ENCODE measurements around the gene GMPR2. TPM values are rescaled to one million over a fixed set of nuclear protein-coding genes. Genes with fewer than 3 reads are reported as not detected.

Gene GMPR2
- polyA plus RNA-seq, 3 donors: 84.4 to 84.7 (median 84.5) TPM

GRCh38 chr14:24256960-24257359 lies 24.2 kb downstream of the GMPR2 start:
- 93% methylated on average over 4 of the region's 4 CpGs for WGBS (ENCODE audit: insufficient coverage)
- intact Hi-C loops (cut with micrococcal nuclease): no loop called here
- Histone ChIP-seq H3K27me3 (ENCODE audit: control insufficient read depth in 2 of 2, insufficient read depth in 2 of 2, low read length in 2 of 2) (no peaks in the 10 kb centered on the region), H3K4me3 (replicated peaks in 1 of 3; ENCODE audit: low read depth in 2 of 3, low read length in 3 of 3) (no peak overlapping the region), H3K36me3 (replicated peaks in 1 of 2; ENCODE audit: control insufficient read depth in 1 of 2, insufficient read depth in 2 of 2, low read length in 2 of 2) (peaks cover 47 to 85% of the 10 kb centered on the region in 2 donors), H3K79me2 (ENCODE audit: insufficient read depth, low read length) (no peaks in the 10 kb centered on the region), H3K9me3 (replicated peaks in 1 of 2; ENCODE audit: control insufficient read depth in 1 of 2, insufficient read depth in 1 of 2, low read length in 2 of 2) (no peaks in the 10 kb centered on the region), H3K27ac (ENCODE audit: low read depth in 1 of 2, low read length in 2 of 2) (no peak overlapping the region), H3K4me1 (ENCODE audit: control insufficient read depth in 1 of 2, insufficient read depth in 2 of 2, low read length in 2 of 2) (no peaks in the 10 kb centered on the region), H3K4me2 (replicated peaks; ENCODE audit: extremely low read depth, low read length, poor library complexity, severe bottlenecking) (no peak overlapping the region), H3K9ac (ENCODE audit: insufficient read depth, low read length, poor library complexity, severe bottlenecking) (no peak overlapping the region), H4K20me1 (ENCODE audit: insufficient read depth, low read length) (no peaks in the 10 kb centered on the region), H2AFZ (ENCODE audit: insufficient read depth, low read depth, low read length, poor library complexity, severe bottlenecking) (no peak overlapping the region)
- H3K4me3 Mint-ChIP-seq: no peak overlapping the region
- H3K4me1 Mint-ChIP-seq: no peaks in the 10 kb centered on the region
- no peaks in the 10 kb centered on the region for H3K9me3 Mint-ChIP-seq
- H3K27ac Mint-ChIP-seq: peak overlapping the region in 1 of 7 donors; percentile 16
- peaks cover 0 to 2% (median 0%) of the 10 kb centered on the region in 3 donors for H3K27me3 Mint-ChIP-seq (ENCODE audit: low read depth in 3 of 3)
- peaks cover 72 to 84% of the 10 kb centered on the region in 2 donors for H3K36me3 Mint-ChIP-seq
- no peak for TF ChIP-seq CTCF (IDR thresholded peaks at IDR 0.05)
- no peak for DNase-seq

DNA sequence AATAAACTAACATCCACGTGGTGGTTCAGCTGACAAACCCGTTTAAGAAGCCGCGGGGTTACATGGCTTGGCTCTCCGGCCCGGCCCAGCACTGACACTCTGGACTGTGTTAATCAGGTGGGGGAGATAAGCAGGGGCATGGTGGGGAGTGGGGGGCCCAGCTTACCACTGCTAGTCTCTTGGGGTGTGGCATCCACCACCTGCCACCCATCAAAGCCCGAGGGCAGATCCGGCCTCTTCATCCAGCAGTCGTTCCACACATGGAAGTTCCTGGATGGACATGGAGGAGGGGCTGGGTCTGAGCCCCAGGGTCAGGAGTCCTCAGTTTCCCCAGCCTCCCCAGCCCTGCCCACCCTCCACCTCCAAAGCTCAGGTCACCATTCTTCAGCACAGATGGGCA lies 25.4 kb downstream of the GMPR2 start:
- H3K27me3 ChIP-seq (ENCODE audit: control insufficient read depth in 2 of 2, insufficient read depth in 2 of 2, low read length in 2 of 2): no peaks in the 10 kb centered on the region
- intact Hi-C loops (cut with micrococcal nuclease): no loop called here
- no peaks in the 10 kb centered on the region for H3K9me3 Mint-ChIP-seq
- H3K27me3 Mint-ChIP-seq (ENCODE audit: low read depth in 3 of 3): peaks cover 0 to 3% (median 0%) of the 10 kb centered on the region in 3 donors
- H3K4me3 Mint-ChIP-seq: no peak overlapping the region
- no peaks in the 10 kb centered on the region for H3K9me3 ChIP-seq (replicated peaks in 1 of 2; ENCODE audit: control insufficient read depth in 1 of 2, insufficient read depth in 1 of 2, low read length in 2 of 2)
- no peak overlapping the region for H3K4me3 ChIP-seq (replicated peaks in 1 of 3; ENCODE audit: low read depth in 2 of 3, low read length in 3 of 3)
- H3K4me1 Mint-ChIP-seq: no peaks in the 10 kb centered on the region
- H4K20me1 ChIP-seq (ENCODE audit: insufficient read depth, low read length): no peaks in the 10 kb centered on the region
- DNase-seq: no peak
- H3K36me3 Mint-ChIP-seq: peaks cover 71 to 84% of the 10 kb centered on the region in 2 donors
- no peak for TF ChIP-seq CTCF (IDR thresholded peaks at IDR 0.05)
- H3K36me3 ChIP-seq (replicated peaks in 1 of 2; ENCODE audit: control insufficient read depth in 1 of 2, insufficient read depth in 2 of 2, low read length in 2 of 2): peaks cover 43 to 81% of the 10 kb centered on the region in 2 donors
- no peak overlapping the region for H3K9ac ChIP-seq (ENCODE audit: insufficient read depth, low read length, poor library complexity, severe bottlenecking)
- H2AFZ ChIP-seq (ENCODE audit: insufficient read depth, low read depth, low read length, poor library complexity, severe bottlenecking): no peak overlapping the region
- H3K79me2 ChIP-seq (ENCODE audit: insufficient read depth, low read length): no peaks in the 10 kb centered on the region
- no peak overlapping the region for H3K4me2 ChIP-seq (replicated peaks; ENCODE audit: extremely low read depth, low read length, poor library complexity, severe bottlenecking)
- WGBS (ENCODE audit: insufficient coverage): no CpG with 5 or more reads among the region's 9 CpGs
- no peak overlapping the region for H3K27ac ChIP-seq (ENCODE audit: low read depth in 1 of 2, low read length in 2 of 2)
- no peak overlapping the region for H3K27ac Mint-ChIP-seq
- no peaks in the 10 kb centered on the region for H3K4me1 ChIP-seq (ENCODE audit: control insufficient read depth in 1 of 2, insufficient read depth in 2 of 2, low read length in 2 of 2)

All from CD14-positive monocyte (primary cell).